ENCODE data around the gene RBBP5.

GRCh38 chr1:205077158-205077933 is 44.4 kb downstream of the RBBP5 start:
- no peak for TF ChIP-seq CTCF (IDR thresholded peaks at IDR 0.05)
- TF ChIP-seq POLR2A (IDR thresholded peaks at IDR 0.05): no peak
